ENCODE data around the gene NRXN3.

- TF ChIP-seq CTCF (IDR thresholded peaks at IDR 0.05): no peak
- TF ChIP-seq POLR2AphosphoS5 (IDR thresholded peaks at IDR 0.05; ENCODE audit: low read depth, low read length): no peak
- TF ChIP-seq REST (IDR thresholded peaks at IDR 0.05; ENCODE audit: insufficient read depth in 1 of 2, low read depth in 2 of 2, low read length in 1 of 2): no peak
- no peak for TF ChIP-seq TCF7L2 (IDR thresholded peaks at IDR 0.05; ENCODE audit: low read depth, low read length)
- no peak for TF ChIP-seq SIN3A (IDR thresholded peaks at IDR 0.05; ENCODE audit: borderline replicate concordance, insufficient read depth, low read depth, low read length)
These were observed 1397.1 kb downstream of the NRXN3 start for GRCh38 chr14:79567306-79567705.

Data from Panc1 (cell line).